BE2C (cell line): ENCODE measurements around the gene PBX3.
A peak's percentile ranks its signal among the peaks of the same experiment; 100 is the strongest.

Experiments
- DNase-seq: peaks from one replicate; pipeline ENCODE4 v3.0.0-alpha.2; 2020
- H3K27me3 ChIP-seq: fragments of 250-450 bp; sonication (Bioruptor Pico); 2 replicates; pipeline ENCODE4 v1.5.1; 2020; ENCODE audit warnings: mild to moderate bottlenecking
- H3K36me3 ChIP-seq: fragments of 250-450 bp; sonication (Bioruptor Pico); 2 replicates; pipeline ENCODE4 v1.5.1; 2020; ENCODE audit warnings: mild to moderate bottlenecking
- H3K4me1 ChIP-seq: fragments of 250-450 bp; sonication (Bioruptor Pico); 2 replicates; pipeline ENCODE4 v1.5.1; 2020
- H3K4me3 ChIP-seq: 2 replicates; pipeline ENCODE4 v1.5.1; 2011; ENCODE audit warnings: low read depth, low read length
- H3K9me3 ChIP-seq: fragments of 250-450 bp; sonication (Bioruptor Pico); 2 replicates; pipeline ENCODE4 v1.5.1; 2020
- CTCF ChIP-seq: IDR thresholded peaks from 2 replicates; pipeline ENCODE4 v1.5.1; 2012; ENCODE audit warnings: mild to moderate bottlenecking, low read depth, low read length

Gene PBX3

GRCh38 chr9:125742657-125743056, 4.5 kb upstream of the PBX3 start:
- DNase-seq: no peak
- TF ChIP-seq CTCF: no peak
- Histone ChIP-seq H3K9me3 (no peaks in the 10 kb centered on the region), H3K4me3 (no peak overlapping the region), H3K36me3 (no peaks in the 10 kb centered on the region), H3K27me3 (no peaks in the 10 kb centered on the region), H3K4me1 (no peaks in the 10 kb centered on the region)

- DNase-seq: no peak
- Histone ChIP-seq H3K27me3 (no peaks in the 10 kb centered on the region), H3K4me3 (no peak overlapping the region), H3K4me1 (no peaks in the 10 kb centered on the region), H3K36me3 (no peaks in the 10 kb centered on the region; the same call in 1 of the 2 replicates), H3K9me3 (no peaks in the 10 kb centered on the region)
- no peak for TF ChIP-seq CTCF
Measured at GRCh38 chr9:125743682-125744428, 3.3 kb upstream of the PBX3 start.

- TF ChIP-seq CTCF: no peak
- Histone ChIP-seq H3K4me3 (no peak overlapping the region), H3K4me1 (no peaks in the 10 kb centered on the region), H3K36me3 (no peaks in the 10 kb centered on the region; the same call in 1 of the 2 replicates), H3K27me3 (no peaks in the 10 kb centered on the region), H3K9me3 (no peaks in the 10 kb centered on the region)
- DNase-seq: no peak
Measured at GRCh38 chr9:125744616-125745015, 2.6 kb upstream of the PBX3 start.

- Histone ChIP-seq H3K9me3 (no peaks in the 10 kb centered on the region), H3K4me1 (no peaks in the 10 kb centered on the region), H3K27me3 (no peaks in the 10 kb centered on the region), H3K36me3 (no peaks in the 10 kb centered on the region; the same call in 1 of the 2 replicates), H3K4me3 (no peak overlapping the region)
- DNase-seq: no peak
- no peak for TF ChIP-seq CTCF
Measured at GRCh38 chr9:125745018-125745417, 2.2 kb upstream of the PBX3 start.

GRCh38 chr9:125745682-125746016, 1.5 kb upstream of the PBX3 start:
- Histone ChIP-seq H3K36me3 (no peaks in the 10 kb centered on the region; the same call in 1 of the 2 replicates), H3K9me3 (no peaks in the 10 kb centered on the region), H3K4me3 (peak overlapping the region; percentile 53), H3K4me1 (no peaks in the 10 kb centered on the region), H3K27me3 (no peaks in the 10 kb centered on the region)
- TF ChIP-seq CTCF: no peak
- no peak for DNase-seq

GRCh38 chr9:125746017-125746773, 978 bp upstream of the PBX3 start:
- peak; percentile 98 for DNase-seq
- no peak for TF ChIP-seq CTCF
- Histone ChIP-seq H3K4me1 (no peaks in the 10 kb centered on the region), H3K27me3 (no peaks in the 10 kb centered on the region), H3K9me3 (no peaks in the 10 kb centered on the region), H3K36me3 (no peaks in the 10 kb centered on the region; the same call in 1 of the 2 replicates), H3K4me3 (peak overlapping the region; percentile 53)
